Endothelial cell of umbilical vein (primary cell): ENCODE measurements around the gene TEX48. TPM values are rescaled to one million over a fixed set of nuclear protein-coding genes. Genes with fewer than 3 reads are reported as not detected.

Source experiments
- BruUV-seq: library from RNA; stranded (reverse); fragments of 400-500 nt; replicated peaks from 2 replicates; lab custom pipeline; 2021; lab: Mats Ljungman, UMichigan
- CTCF ChIA-PET: fragments of 300-600, 350-600 bp; sonication (Branson Sonifier 250); formaldehyde crosslinking; loops from one replicate; lab custom pipeline; 2021; ENCODE audit warnings: antibody characterized with exemption, inconsistent platforms; lab: Charles Lee
- POLR2A ChIA-PET: fragments of 300-600, 350-600 bp; sonication (Branson Sonifier 250); formaldehyde crosslinking; loops from one replicate; lab custom pipeline; 2021; ENCODE audit warnings: antibody characterized with exemption, inconsistent platforms; lab: Charles Lee
- DNase-seq: peaks from one replicate; pipeline ENCODE4 v3.0.0-alpha.2; 2011; ENCODE audit warnings: low read depth, low spot score
- FAIRE-seq: peaks from 2 replicates; lab custom pipeline; 2011; peaks lifted over from hg19 to GRCh38; lab: Jason Lieb, UNC
- H2AFZ ChIP-seq: 2 replicates; pipeline ENCODE4 v1.6.0; 2012; ENCODE audit warnings: low read depth, low read length, control low read depth, inconsistent platforms
- H3K27ac ChIP-seq: 2 replicates; pipeline ENCODE4 v1.5.1; 2011; ENCODE audit warnings: low read depth, mild to moderate bottlenecking, control low read depth, low read length, moderate library complexity; ENCODE audit not compliant: insufficient read depth
- H3K27me3 ChIP-seq, 2 experiments: 2 replicates each; pipeline versions ENCODE4 v1.6.0 to v1.6.1; 2011; ENCODE audit warnings: low read length in 2 of 2, mixed read lengths in 1 of 2; ENCODE audit not compliant: control insufficient read depth in 2 of 2, insufficient read depth in 2 of 2
- H3K36me3 ChIP-seq, 2 experiments: 2 replicates in 1 of 2; 3 replicates in 1 of 2; pipeline ENCODE4 v1.5.1; 2011; ENCODE audit warnings: low read length in 2 of 2, mild to moderate bottlenecking in 1 of 2, moderate library complexity in 1 of 2; ENCODE audit not compliant: control insufficient read depth in 2 of 2, insufficient read depth in 2 of 2; ENCODE audit errors: extremely low read depth in 1 of 2
- H3K4me1 ChIP-seq: 3 replicates; pipeline ENCODE4 v1.5.1; 2011; ENCODE audit warnings: mild to moderate bottlenecking, low read length; ENCODE audit not compliant: control insufficient read depth, insufficient read depth; ENCODE audit errors: extremely low read depth
- H3K4me2 ChIP-seq: 2 replicates; pipeline ENCODE4 v1.6.1; 2011; ENCODE audit warnings: low read length, control low read depth, mixed read lengths; ENCODE audit not compliant: insufficient read depth
- H3K4me3 ChIP-seq, 3 experiments: fragments of 200-600 bp in 1 of 3; sonication (generic), shearing (Covaris generic) in 1 of 3; replicated peaks in 1 of 3; 2 replicates each; pipeline ENCODE4 v1.5.1; 2011 to 2016; ENCODE audit warnings: control low read depth in 3 of 3, low read length in 3 of 3, mild to moderate bottlenecking in 2 of 3, inconsistent platforms in 1 of 3, low read depth in 1 of 3, moderate library complexity in 1 of 3; ENCODE audit not compliant: insufficient read depth in 1 of 3
- H3K79me2 ChIP-seq: 2 replicates; pipeline ENCODE4 v1.6.0; 2012; ENCODE audit warnings: low read length, inconsistent platforms; ENCODE audit not compliant: control insufficient read depth, insufficient read depth
- H3K9ac ChIP-seq: replicated peaks from 2 replicates; pipeline ENCODE3; 2011; ENCODE audit warnings: low read length, control low read depth; ENCODE audit not compliant: insufficient read depth; ENCODE audit errors: extremely low read depth
- H3K9me1 ChIP-seq: replicated peaks from 3 replicates; pipeline ENCODE4 v1.6.0; 2011; ENCODE audit warnings: mild to moderate bottlenecking, low read length; ENCODE audit not compliant: control insufficient read depth, insufficient read depth; ENCODE audit errors: extremely low read depth
- H3K9me3 ChIP-seq: replicated peaks from 2 replicates; pipeline ENCODE4 v1.5.1; 2012; ENCODE audit warnings: low read length, inconsistent platforms; ENCODE audit not compliant: control insufficient read depth, insufficient read depth
- H4K20me1 ChIP-seq: replicated peaks from 2 replicates; pipeline ENCODE3; 2011; ENCODE audit warnings: mild to moderate bottlenecking, low read length; ENCODE audit not compliant: control insufficient read depth, insufficient read depth; ENCODE audit errors: extremely low read depth
- GATA2 ChIP-seq: IDR thresholded peaks from 2 replicates; pipeline ENCODE4 v1.7.0; 2011; ENCODE audit warnings: low read depth, mild to moderate bottlenecking, moderate library complexity, mixed read lengths, low read length; ENCODE audit not compliant: insufficient read length, insufficient read depth
- MYC ChIP-seq: IDR thresholded peaks from one replicate; pipeline ENCODE4 v1.6.1; 2011; ENCODE audit warnings: mild to moderate bottlenecking, low read depth, low read length
- POLR2A ChIP-seq: IDR thresholded peaks from 2 replicates; pipeline ENCODE4 v1.6.1; 2012; ENCODE audit warnings: low read depth, mild to moderate bottlenecking, control low read depth, low read length
- dilution Hi-C: fragments of 300-500 bp; cut with MboI; formaldehyde crosslinking; loops from one replicate; pipeline ENCODE4 v1.15.0; 2019; ENCODE audit warnings: low sequenced_read_pairs; ENCODE audit not compliant: extremely low pct_ligation_motif_present
- intact Hi-C: fragments of 100-400 bp; cut with micrococcal nuclease; formaldehyde crosslinking; loops from one replicate; pipeline ENCODE4 v1.10.0; 2022
- polyA plus RNA-seq, 4 experiments: library from polyadenylated mRNA; depleted of rRNA in 3 of 4; stranded (reverse) in 3 of 4; unstranded in 1 of 4; fragments of >200 nt; gene quantifications; 2 replicates each; pipeline versions ENCODE4 v1.2.1 to v1.2.3, GENCODE V29; 2011 to 2012; ENCODE audit warnings: missing spikeins in 1 of 4
- total RNA-seq: library from RNA; stranded (reverse); gene quantifications from 2 replicates; pipeline ENCODE4 v1.2.3, GENCODE V29; 2021

Gene TEX48
- total and polyA plus RNA-seq, 2 donors (not counting 3 experiments of a cell fraction or from before 2014, with no cell fraction given), result not detected

GRCh38 chr9:114643001-114643400 lies 39.0 kb downstream of the TEX48 start:
- no TSS peak for BruUV-seq
- no peak for TF ChIP-seq MYC
- no peaks in the 10 kb centered on the region for H3K4me1 ChIP-seq
- no peaks in the 10 kb centered on the region for H4K20me1 ChIP-seq
- dilution Hi-C loops, result no loop called here
- H3K79me2 ChIP-seq, result no peaks in the 10 kb centered on the region
- H3K4me2 ChIP-seq, result no peak overlapping the region
- peaks cover 0 to 5% of the 10 kb centered on the region in 2 experiments for H3K36me3 ChIP-seq
- no peak overlapping the region for H2AFZ ChIP-seq
- no peak overlapping the region for H3K9ac ChIP-seq
- DNase-seq (no peak), FAIRE-seq (no peak)
- ChIA-PET CTCF (interaction anchor here (1.3 to 3.7 kb wide), 2 partner anchors 10 to 12 kb away, joined by 3 to 25 read pairs; no protein-coding TSS in a partner anchor), POLR2A (no interaction called here)
- no peaks in the 10 kb centered on the region for H3K27me3 ChIP-seq
- no peaks in the 10 kb centered on the region for H3K9me3 ChIP-seq
- intact Hi-C loops, result no loop called here
- H3K27ac ChIP-seq, result no peak overlapping the region
- H3K9me1 ChIP-seq, result no peaks in the 10 kb centered on the region
- H3K4me3 ChIP-seq, result no peak overlapping the region

DNA sequence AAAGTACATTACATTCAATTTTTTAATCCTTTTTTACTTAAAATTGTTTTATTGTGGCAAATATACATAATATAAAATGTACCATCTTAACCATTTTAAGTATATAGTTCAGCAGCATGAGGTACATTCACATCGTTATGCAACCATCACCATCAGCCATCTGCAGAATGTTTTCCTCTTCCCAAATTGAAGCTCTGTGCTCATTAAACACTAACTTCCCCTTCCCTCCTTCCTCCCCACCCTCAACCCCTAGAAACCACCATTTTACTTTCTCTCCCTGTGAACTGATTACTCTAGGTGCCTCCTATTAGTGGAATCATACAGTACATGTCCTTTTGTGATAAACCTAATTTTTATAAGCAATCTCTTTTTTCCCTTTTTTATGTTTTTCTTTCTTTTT lies 40.0 kb downstream of the TEX48 start:
- H3K9me1 ChIP-seq, result no peaks in the 10 kb centered on the region
- H3K27me3 ChIP-seq, result no peaks in the 10 kb centered on the region
- no peak overlapping the region for H2AFZ ChIP-seq
- H3K9me3 ChIP-seq, result no peaks in the 10 kb centered on the region
- no peaks in the 10 kb centered on the region for H4K20me1 ChIP-seq
- H3K36me3 ChIP-seq, result peaks cover 0 to 5% of the 10 kb centered on the region in 2 experiments
- BruUV-seq, result no TSS peak
- H3K79me2 ChIP-seq, result no peaks in the 10 kb centered on the region
- no peak overlapping the region for H3K4me2 ChIP-seq
- no peak for DNase-seq
- no peak overlapping the region for H3K4me3 ChIP-seq
- TF ChIP-seq MYC (no peak), GATA2 (no peak), POLR2A (no peak)
- POLR2A ChIA-PET, result no interaction called here
- H3K27ac ChIP-seq, result no peak overlapping the region
- no peak for FAIRE-seq
- intact Hi-C loops, result no loop called here
- CTCF ChIA-PET, result interaction anchor here (1.0 to 3.7 kb wide), 3 partner anchors 11 to 236 kb away, joined by 3 to 25 read pairs (median 4); no protein-coding TSS in a partner anchor
- no peaks in the 10 kb centered on the region for H3K4me1 ChIP-seq
- H3K9ac ChIP-seq, result no peak overlapping the region
- dilution Hi-C loops, result no loop called here
